IMR-90 (cell line): ENCODE measurements around the gene SEMA4B. TPM values are rescaled to one million over a fixed set of nuclear protein-coding genes. Genes with fewer than 3 reads are reported as not detected.

ENCODE experiments used
- ATAC-seq: fragments of 200-7000 bp; cut with Tn5 transposase; 2 replicates; pipeline ENCODE4 v1.9.1; 2020; ENCODE audit warnings: low read depth, mild to moderate bottlenecking, moderate library complexity
- BruUV-seq: library from RNA; stranded (reverse); fragments of 400-500 nt; replicated peaks from 2 replicates; lab custom pipeline; 2021; lab: Mats Ljungman, UMichigan
- CTCF ChIA-PET: fragments of 300-600 bp; formaldehyde crosslinking; extraction: SDS; loops from one replicate; lab custom pipeline; 2021; ENCODE audit warnings: antibody characterized with exemption; lab: Yijun Ruan, JAX
- POLR2A ChIA-PET: fragments of 300-600 bp; sonication (Branson Sonifier 250); formaldehyde crosslinking; loops from one replicate; lab custom pipeline; 2022; ENCODE audit warnings: antibody characterized with exemption; ENCODE audit not compliant: unreplicated experiment; lab: Charles Lee
- DNase-seq: peaks from one replicate; pipeline ENCODE4 v3.0.0; 2013
- H2AFZ ChIP-seq: replicated peaks from 2 replicates; pipeline ENCODE3; 2013; ENCODE audit warnings: low read length, mild to moderate bottlenecking; ENCODE audit not compliant: poor library complexity
- H2AK5ac ChIP-seq: 2 replicates; pipeline ENCODE4 v1.6.1; 2013; ENCODE audit warnings: low read depth, low read length, inconsistent platforms
- H2AK9ac ChIP-seq: replicated peaks from 2 replicates; pipeline ENCODE3; 2013; ENCODE audit warnings: mild to moderate bottlenecking, low read depth, low read length, moderate library complexity; ENCODE audit not compliant: poor library complexity
- H2BK120ac ChIP-seq: 2 replicates; pipeline ENCODE4 v1.6.1; 2013; ENCODE audit warnings: low read depth, low read length, inconsistent platforms
- H2BK15ac ChIP-seq: 3 replicates; pipeline ENCODE4 v1.6.1; 2013; ENCODE audit warnings: low read depth, low read length, inconsistent platforms
- H2BK20ac ChIP-seq: 2 replicates; pipeline ENCODE4 v1.6.1; 2013; ENCODE audit warnings: low read depth, mild to moderate bottlenecking, inconsistent platforms, low read length, moderate library complexity
- H2BK5ac ChIP-seq: 2 replicates; pipeline ENCODE4 v1.6.1; 2013; ENCODE audit warnings: mild to moderate bottlenecking, low read depth, low read length, inconsistent platforms; ENCODE audit not compliant: poor library complexity, severe bottlenecking
- H3K14ac ChIP-seq: replicated peaks from 2 replicates; pipeline ENCODE4 v1.6.1; 2013; ENCODE audit warnings: low read depth, low read length, inconsistent platforms
- H3K18ac ChIP-seq: 2 replicates; pipeline ENCODE4 v1.6.1; 2013; ENCODE audit warnings: low read depth, low read length, control low read depth
- H3K23ac ChIP-seq: 2 replicates; pipeline ENCODE4 v1.6.1; 2013; ENCODE audit warnings: low read depth, low read length, inconsistent platforms
- H3K27ac ChIP-seq: 2 replicates; pipeline ENCODE4 v1.5.1; 2013; ENCODE audit warnings: mild to moderate bottlenecking, control low read depth, low read length; ENCODE audit not compliant: insufficient read depth
- H3K27me3 ChIP-seq: 2 replicates; pipeline ENCODE4 v1.6.1; 2013; ENCODE audit warnings: low read length; ENCODE audit not compliant: control insufficient read depth, insufficient read depth
- H3K36me3 ChIP-seq: 2 replicates; pipeline ENCODE4 v1.6.1; 2013; ENCODE audit warnings: low read length, mixed read lengths; ENCODE audit not compliant: control insufficient read depth, insufficient read depth
- H3K4ac ChIP-seq: 2 replicates; pipeline ENCODE4 v1.6.1; 2013; ENCODE audit warnings: low read depth, low read length, inconsistent platforms
- H3K4me1 ChIP-seq: 2 replicates; pipeline ENCODE4 v1.6.1; 2013; ENCODE audit warnings: low read length, mixed read lengths; ENCODE audit not compliant: control insufficient read depth, insufficient read depth
- H3K4me2 ChIP-seq: 2 replicates; pipeline ENCODE4 v1.6.1; 2013; ENCODE audit warnings: low read depth, mild to moderate bottlenecking, control low read depth, low read length, moderate library complexity
- H3K4me3 ChIP-seq: 2 replicates; pipeline ENCODE4 v1.5.1; 2013; ENCODE audit warnings: low read depth, mild to moderate bottlenecking, control low read depth, low read length, moderate library complexity; ENCODE audit not compliant: insufficient read depth
- H3K56ac ChIP-seq: 2 replicates; pipeline ENCODE4 v1.6.1; 2013; ENCODE audit warnings: low read length, inconsistent platforms; ENCODE audit not compliant: insufficient read depth; ENCODE audit errors: extremely low read depth
- H3K79me1 ChIP-seq, 2 experiments: 2 replicates each; pipeline ENCODE4 v1.6.1; 2013; ENCODE audit warnings: low read length in 2 of 2, inconsistent platforms in 1 of 2, low read depth in 1 of 2
- H3K9ac ChIP-seq: 2 replicates; pipeline ENCODE4 v1.6.1; 2013; ENCODE audit warnings: low read depth, low read length, control low read depth
- H3K9me1 ChIP-seq: 2 replicates; pipeline ENCODE4 v1.6.1; 2013; ENCODE audit warnings: low read length, inconsistent platforms; ENCODE audit not compliant: insufficient read depth
- H3K9me3 ChIP-seq: 2 replicates; pipeline ENCODE4 v1.6.1; 2013; ENCODE audit warnings: low read length; ENCODE audit not compliant: control insufficient read depth, insufficient read depth
- H4K20me1 ChIP-seq: 2 replicates; pipeline ENCODE4 v1.6.1; 2013; ENCODE audit warnings: low read length, inconsistent platforms; ENCODE audit not compliant: insufficient read depth
- H4K5ac ChIP-seq: 2 replicates; pipeline ENCODE4 v1.6.1; 2013; ENCODE audit warnings: mild to moderate bottlenecking, low read depth, low read length, control low read depth
- H4K8ac ChIP-seq, 2 experiments: 2 replicates each; pipeline ENCODE4 v1.6.1; 2013; ENCODE audit warnings: low read depth in 2 of 2, low read length in 2 of 2, control low read depth in 1 of 2, inconsistent platforms in 1 of 2
- H4K91ac ChIP-seq: 2 replicates; pipeline ENCODE4 v1.6.1; 2013; ENCODE audit warnings: low read depth, low read length, inconsistent platforms; ENCODE audit not compliant: insufficient read depth
- CEBPB ChIP-seq: IDR thresholded peaks from 2 replicates; pipeline ENCODE4 v1.6.1; 2012; ENCODE audit warnings: low read depth, low read length, improper control_type of control experiment
- FOS ChIP-seq: fragments of 150-350 bp; IDR thresholded peaks from 2 replicates; pipeline ENCODE4 v1.6.1; 2016; ENCODE audit warnings: low read depth, low read length
- MAZ ChIP-seq: IDR thresholded peaks from 2 replicates; pipeline ENCODE4 v1.6.1; 2012; ENCODE audit warnings: low read depth, mild to moderate bottlenecking, low read length, improper control_type of control experiment, moderate library complexity, borderline replicate concordance
- NFE2L2 ChIP-seq: fragments of 150-350 bp; IDR thresholded peaks from 2 replicates; pipeline ENCODE4 v1.6.1; 2016; ENCODE audit warnings: low read depth, mild to moderate bottlenecking, low read length
- RFX5 ChIP-seq: IDR thresholded peaks from 2 replicates; pipeline ENCODE4 v1.8.0; 2012; ENCODE audit warnings: low read depth, mild to moderate bottlenecking, low read length, moderate library complexity
- whole genome bisulfite sequencing, 2 experiments: methylation state at CpG; one replicate each; pipeline versions ENCODE4 v1.1.5 to v1.1.7; 2013; ENCODE audit warnings: missing lambda C conversion rate in 2 of 2; ENCODE audit not compliant: insufficient read length in 1 of 2; ENCODE audit errors: extremely low coverage in 2 of 2; 5-methylcytosine and 5-hydroxymethylcytosine counted together
- dilution Hi-C: fragments of 300-500 bp; cut with HindIII; formaldehyde crosslinking; loops from one replicate; pipeline ENCODE4 v1.14.3; 2018; ENCODE audit warnings: low sequenced_read_pairs; ENCODE audit not compliant: unreplicated experiment
- in situ Hi-C: fragments of 300-500 bp; cut with MboI; formaldehyde crosslinking; loops from 3 replicates; pipeline ENCODE4 v1.14.3; 2019; ENCODE audit warnings: low sequenced_read_pairs, inconsistent platforms, mixed read lengths
- intact Hi-C: fragments of 100-400 bp; cut with micrococcal nuclease; formaldehyde crosslinking; loops from 2 replicates; pipeline ENCODE4 v1.10.0; 2022
- polyA plus RNA-seq, 3 experiments: library from polyadenylated mRNA; depleted of rRNA; stranded (reverse); fragments of >200 nt; gene quantifications; 2 replicates each; pipeline ENCODE4 v1.2.3, GENCODE V29; 2012; ENCODE audit warnings: low replicate concordance in 1 of 3
- total RNA-seq: library from RNA; depleted of rRNA; stranded (reverse); fragments of >200 nt; gene quantifications from 2 replicates; pipeline ENCODE4 v1.2.3, GENCODE V29; 2012
- TF ChIP-seq, protein P1 (sequence below): fragments of 150-350 bp; IDR thresholded peaks from 2 replicates; pipeline ENCODE4 v1.6.1; 2016; ENCODE audit warnings: low read depth, mild to moderate bottlenecking, low read length, moderate library complexity, borderline replicate concordance

The SEMA4B gene
- total and polyA plus RNA-seq, 2 of the 4 experiments (the other 2 are of a cell fraction), result 5.0 to 22.5 TPM

DNA sequence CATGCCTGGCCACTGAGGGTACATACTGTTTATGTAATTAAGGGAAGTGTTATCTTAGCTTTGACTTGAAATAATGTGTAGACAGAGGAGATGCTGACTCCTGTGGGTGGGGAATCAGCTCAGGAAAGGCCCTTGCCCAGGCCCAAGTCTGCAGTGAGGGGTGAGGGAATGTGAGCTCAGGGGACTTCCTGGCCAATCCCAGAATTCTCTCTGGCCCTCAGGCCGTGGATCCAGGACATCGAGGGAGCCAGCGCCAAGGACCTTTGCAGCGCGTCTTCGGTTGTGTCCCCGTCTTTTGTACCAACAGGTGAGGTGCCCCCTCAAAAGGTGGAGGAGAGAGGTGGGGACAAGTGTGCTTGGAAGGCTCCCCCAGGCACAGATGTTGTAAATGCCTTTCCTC lies 26.2 kb downstream of the SEMA4B start:
- Histone ChIP-seq H3K27ac (no peak overlapping the region), H3K4me1 (peaks cover 4% of the 10 kb centered on the region), H3K23ac (no peak overlapping the region), H3K36me3 (peaks cover 67% of the 10 kb centered on the region), H2BK15ac (no peak overlapping the region), H3K79me1 (peaks cover 9 to 24% of the 10 kb centered on the region in 2 experiments; a peak in 3 of 4 replicates), H3K9me3 (no peaks in the 10 kb centered on the region), H3K9me1 (peaks cover 11% of the 10 kb centered on the region), H3K9ac (no peak overlapping the region), H3K4me3 (no peak overlapping the region), H2AFZ (no peak overlapping the region), H3K18ac (no peak overlapping the region), H4K5ac (no peak overlapping the region), H4K91ac (no peak overlapping the region), H2BK120ac (no peak overlapping the region), H4K20me1 (0 out of 2 replicates have a peak, but pooled peaks cover 7% of the 10 kb centered on the region), H3K56ac (no peak overlapping the region), H2BK20ac (no peak overlapping the region), H2AK5ac (no peak overlapping the region), H3K14ac (no peak overlapping the region), H3K4me2 (no peak overlapping the region), H3K27me3 (no peaks in the 10 kb centered on the region), H3K4ac (no peak overlapping the region), H2BK5ac (no peak overlapping the region), H2AK9ac (peak overlapping the region; percentile 46), H4K8ac (no peak overlapping the region)
- intact Hi-C loops, result loop anchor here (10.0 kb wide), 1 partner anchor 143 kb away; no protein-coding TSS in a partner anchor
- no peak for ATAC-seq
- dilution Hi-C loops, result no loop called here
- in situ Hi-C loops, result loop anchor here (10.0 kb wide), 1 partner anchor 333 kb away; the partner anchor contains the start of gene AP3S2
- ChIA-PET POLR2A (no interaction called here), CTCF (no interaction called here)
- BruUV-seq, result no TSS peak
- no peak for DNase-seq
- WGBS, 2 experiments, result 92% methylated on average over 2 of the region's 7 CpGs; no CpG with 5 or more reads in 1 of the 2 experiments
- no peak for TF ChIP-seq CEBPB
- no peak for TF ChIP-seq FOS
- TF ChIP-seq MAZ, result no peak
- no peak for TF ChIP-seq RFX5
- TF ChIP-seq NFE2L2, result no peak
- TF ChIP-seq, protein P1, sequence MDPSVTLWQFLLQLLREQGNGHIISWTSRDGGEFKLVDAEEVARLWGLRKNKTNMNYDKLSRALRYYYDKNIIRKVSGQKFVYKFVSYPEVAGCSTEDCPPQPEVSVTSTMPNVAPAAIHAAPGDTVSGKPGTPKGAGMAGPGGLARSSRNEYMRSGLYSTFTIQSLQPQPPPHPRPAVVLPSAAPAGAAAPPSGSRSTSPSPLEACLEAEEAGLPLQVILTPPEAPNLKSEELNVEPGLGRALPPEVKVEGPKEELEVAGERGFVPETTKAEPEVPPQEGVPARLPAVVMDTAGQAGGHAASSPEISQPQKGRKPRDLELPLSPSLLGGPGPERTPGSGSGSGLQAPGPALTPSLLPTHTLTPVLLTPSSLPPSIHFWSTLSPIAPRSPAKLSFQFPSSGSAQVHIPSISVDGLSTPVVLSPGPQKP, result no peak
